ENCODE results near the gene AURKB.
A peak's percentile ranks its signal among the peaks of the same experiment; 100 is the strongest.
"Not testable (repeated sequence)": the region's sequence is repeated elsewhere in the genome, so short reads cannot be mapped to it uniquely, and the experiment has no call there.

The AURKB gene

DNA sequence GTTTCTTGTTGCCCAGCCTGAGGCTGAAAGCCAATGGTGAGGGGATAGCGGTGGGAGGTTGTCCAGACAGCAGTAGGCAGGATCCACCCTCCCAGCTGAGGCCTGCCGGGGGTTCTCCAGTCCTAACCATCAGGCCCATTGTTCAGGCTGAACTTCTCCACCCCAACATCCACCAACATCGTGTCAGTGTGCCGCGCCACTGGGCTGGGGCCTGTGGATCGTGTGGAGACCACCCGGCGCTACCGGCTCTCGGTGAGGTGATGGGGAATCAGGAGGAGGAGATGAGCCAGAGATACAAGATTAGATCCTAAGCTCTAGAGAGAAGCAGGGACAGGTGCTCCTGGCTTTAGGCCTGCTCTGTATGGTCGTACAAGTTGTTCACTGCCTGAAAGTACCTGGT, 44.5 kb upstream of the AURKB start:
- TF ChIP-seq, protein P1, sequence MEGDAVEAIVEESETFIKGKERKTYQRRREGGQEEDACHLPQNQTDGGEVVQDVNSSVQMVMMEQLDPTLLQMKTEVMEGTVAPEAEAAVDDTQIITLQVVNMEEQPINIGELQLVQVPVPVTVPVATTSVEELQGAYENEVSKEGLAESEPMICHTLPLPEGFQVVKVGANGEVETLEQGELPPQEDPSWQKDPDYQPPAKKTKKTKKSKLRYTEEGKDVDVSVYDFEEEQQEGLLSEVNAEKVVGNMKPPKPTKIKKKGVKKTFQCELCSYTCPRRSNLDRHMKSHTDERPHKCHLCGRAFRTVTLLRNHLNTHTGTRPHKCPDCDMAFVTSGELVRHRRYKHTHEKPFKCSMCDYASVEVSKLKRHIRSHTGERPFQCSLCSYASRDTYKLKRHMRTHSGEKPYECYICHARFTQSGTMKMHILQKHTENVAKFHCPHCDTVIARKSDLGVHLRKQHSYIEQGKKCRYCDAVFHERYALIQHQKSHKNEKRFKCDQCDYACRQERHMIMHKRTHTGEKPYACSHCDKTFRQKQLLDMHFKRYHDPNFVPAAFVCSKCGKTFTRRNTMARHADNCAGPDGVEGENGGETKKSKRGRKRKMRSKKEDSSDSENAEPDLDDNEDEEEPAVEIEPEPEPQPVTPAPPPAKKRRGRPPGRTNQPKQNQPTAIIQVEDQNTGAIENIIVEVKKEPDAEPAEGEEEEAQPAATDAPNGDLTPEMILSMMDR (IDR thresholded peaks at IDR 0.05): no peak
- Histone ChIP-seq H3K27ac (no peak overlapping the region), H3K36me3 (no peaks in the 10 kb centered on the region), H3K9me3 (no peaks in the 10 kb centered on the region), H3K4me3 (ENCODE audit: low read depth in 1 of 2, low read length in 1 of 2) (no peak overlapping the region), H3K27me3 (no peaks in the 10 kb centered on the region), H3K4me1 (ENCODE audit: control insufficient read depth in 1 of 2, insufficient read depth in 1 of 2, low read depth in 1 of 2, low read length in 1 of 2) (no peaks in the 10 kb centered on the region)

DNA sequence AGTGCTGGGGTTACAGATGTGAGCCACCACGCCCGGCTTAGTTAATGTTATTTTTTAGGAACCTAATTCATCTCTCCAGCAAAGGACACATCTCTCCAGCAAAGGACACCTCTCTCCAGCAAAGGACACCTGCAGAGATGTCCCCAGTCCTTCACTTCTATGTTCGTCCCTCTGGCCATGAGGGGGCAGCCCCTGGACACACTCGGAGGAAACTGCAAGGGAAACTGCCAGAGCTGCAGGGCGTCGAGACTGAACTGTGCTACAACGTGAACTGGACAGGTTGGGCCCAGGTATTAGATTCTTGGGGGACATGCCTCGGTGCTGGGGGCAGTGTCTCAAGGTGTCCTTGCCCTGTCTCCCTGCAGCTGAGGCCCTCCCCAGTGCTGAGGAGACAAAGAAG, 43.4 kb upstream of the AURKB start:
- no peaks in the 10 kb centered on the region for H3K27me3 ChIP-seq
- H3K36me3 ChIP-seq: no peaks in the 10 kb centered on the region
- H3K4me1 ChIP-seq (ENCODE audit: control insufficient read depth in 1 of 2, insufficient read depth in 1 of 2, low read depth in 1 of 2, low read length in 1 of 2): peaks cover 9 to 10% of the 10 kb centered on the region in 2 experiments
- TF ChIP-seq, protein P1 (IDR thresholded peaks at IDR 0.05): no peak
- H3K27ac ChIP-seq: no peak overlapping the region
- no peak overlapping the region for H3K4me3 ChIP-seq (ENCODE audit: low read depth in 1 of 2, low read length in 1 of 2)
- H3K9me3 ChIP-seq: no peaks in the 10 kb centered on the region

DNA sequence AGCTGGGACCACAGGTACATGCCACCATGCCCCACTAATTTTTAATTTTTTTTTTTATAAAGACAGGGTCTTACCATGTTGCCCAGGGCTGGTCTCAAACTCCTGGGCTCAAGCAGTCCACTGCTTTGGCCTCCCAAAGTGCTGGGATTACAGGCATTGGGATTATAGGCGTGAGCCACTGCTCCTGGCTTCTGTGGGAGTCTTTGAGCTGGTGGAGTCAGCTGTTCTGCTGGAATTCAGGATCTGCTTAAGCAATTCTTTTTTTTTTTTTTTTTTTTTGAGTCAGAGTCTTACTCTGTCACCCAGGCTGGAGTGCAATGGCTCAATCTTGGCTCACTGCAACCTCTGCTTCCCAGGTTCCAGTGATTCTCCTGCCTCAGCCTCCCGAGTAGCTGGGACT, 41.0 kb upstream of the AURKB start:
- H3K4me3 ChIP-seq (ENCODE audit: low read depth in 1 of 2, low read length in 1 of 2); H3K27me3 ChIP-seq; H3K27ac ChIP-seq; H3K36me3 ChIP-seq; H3K9me3 ChIP-seq: not testable (repeated sequence)
- H3K4me1 ChIP-seq (ENCODE audit: control insufficient read depth in 1 of 2, insufficient read depth in 1 of 2, low read depth in 1 of 2, low read length in 1 of 2): peaks cover 16 to 22% of the 10 kb centered on the region in 2 experiments

DNA sequence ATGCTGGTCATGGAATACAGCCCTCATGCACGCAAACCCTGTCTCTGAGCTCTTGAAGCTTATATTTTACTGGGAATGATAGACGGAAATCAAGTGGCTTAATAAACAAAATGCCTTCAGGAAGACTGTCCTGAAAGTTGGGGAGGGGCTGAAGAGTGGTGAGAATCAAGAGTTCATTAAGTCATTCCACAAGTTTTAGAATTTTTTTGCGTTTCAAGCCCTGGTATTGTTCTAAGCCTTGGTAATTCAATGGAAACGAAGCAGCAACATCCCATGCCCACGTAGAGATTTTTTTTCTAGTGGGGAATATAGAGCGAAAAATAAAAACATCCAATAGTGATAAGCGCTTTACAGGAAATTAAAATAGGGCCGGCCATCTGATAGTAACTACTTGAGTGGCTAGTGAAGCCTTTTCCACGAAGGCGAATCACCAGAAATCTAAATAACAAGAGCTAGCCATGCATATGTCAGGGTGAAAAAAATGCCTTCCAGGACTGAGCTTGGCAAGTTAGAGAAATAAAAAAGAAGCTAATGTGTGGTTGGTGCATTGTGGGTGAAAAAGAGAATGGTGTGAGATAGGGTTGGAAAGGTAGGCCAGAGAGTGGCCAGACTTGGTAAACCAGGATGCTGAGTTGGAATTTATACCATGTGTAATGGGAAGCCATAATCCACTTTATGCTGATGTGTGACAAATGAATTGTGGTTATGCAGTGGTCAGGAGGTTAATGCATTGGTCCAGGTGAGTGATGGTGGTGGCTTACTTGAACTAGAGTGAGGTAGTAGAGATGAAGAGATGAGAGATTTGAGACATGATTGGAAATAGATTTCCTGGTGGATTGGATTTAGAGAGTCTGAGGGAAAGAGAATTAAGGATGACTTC, 39.5 kb upstream of the AURKB start:
- no peaks in the 10 kb centered on the region for H3K36me3 ChIP-seq
- peaks cover 24 to 27% of the 10 kb centered on the region in 2 experiments for H3K4me1 ChIP-seq (ENCODE audit: control insufficient read depth in 1 of 2, insufficient read depth in 1 of 2, low read depth in 1 of 2, low read length in 1 of 2)
- H3K27me3 ChIP-seq: no peaks in the 10 kb centered on the region
- H3K4me3 ChIP-seq (ENCODE audit: low read depth in 1 of 2, low read length in 1 of 2): peak overlapping the region; percentile 70 to 76
- no peaks in the 10 kb centered on the region for H3K9me3 ChIP-seq
- TF ChIP-seq, protein P1 (IDR thresholded peaks at IDR 0.05): no peak
- H3K27ac ChIP-seq: peak overlapping the region; percentile 100

DNA sequence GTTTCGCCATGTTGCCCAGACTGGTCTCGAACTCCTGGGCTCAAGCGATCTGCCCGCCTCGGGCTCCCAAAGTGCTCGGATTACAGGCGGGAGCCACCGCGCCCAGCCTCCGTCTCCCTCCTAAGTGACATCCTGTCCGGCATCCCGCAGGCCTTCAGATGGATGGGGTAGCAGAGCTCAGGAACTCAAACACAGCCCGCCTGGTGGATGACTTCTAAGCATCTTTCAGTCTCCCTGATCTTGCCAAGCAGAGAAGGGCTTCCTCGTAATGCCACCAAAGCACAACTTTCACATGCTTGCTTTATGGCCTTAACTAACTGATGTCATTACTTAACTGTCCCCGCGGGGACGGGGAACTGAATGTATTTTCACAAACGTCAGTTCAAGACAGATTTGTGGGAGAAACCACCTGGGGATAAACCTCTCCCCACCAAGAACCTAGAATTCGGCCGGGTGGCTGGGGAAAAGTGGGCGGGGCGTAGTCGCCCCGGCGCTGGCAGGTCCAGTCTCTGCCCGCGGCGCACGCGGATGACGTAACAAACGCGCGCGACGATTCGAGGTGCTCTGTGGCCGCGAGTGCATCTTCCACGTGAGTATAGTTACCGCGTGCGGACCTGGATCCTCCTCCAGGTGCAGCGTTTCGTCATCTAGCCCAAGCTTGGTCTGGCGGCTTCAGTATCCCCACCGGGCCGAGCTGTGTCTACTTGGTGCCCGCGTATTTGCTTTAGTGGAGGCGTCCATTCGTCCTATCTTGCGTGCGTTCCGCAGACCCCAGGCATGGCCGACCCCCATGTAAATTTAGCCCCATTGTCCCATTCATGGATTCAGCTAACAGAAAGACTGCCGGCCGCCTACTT, 38.6 kb upstream of the AURKB start, which contains the start of gene PFAS:
PFAS (plus strand) TSS at position 539 of the 857 bp plus-strand sequence. CDS start 4,649 bp downstream, outside the sequence.
- H3K27ac ChIP-seq: peak within 1 kb of the TSS; percentile 100
- H3K36me3 ChIP-seq: no peaks in the 10 kb centered on the region
- peak within 1 kb of the TSS; percentile 70 to 76 for H3K4me3 ChIP-seq (ENCODE audit: low read depth in 1 of 2, low read length in 1 of 2)
- TF ChIP-seq, protein P1 (IDR thresholded peaks at IDR 0.05): peak; percentile 32
- no peaks in the 10 kb centered on the region for H3K27me3 ChIP-seq
- H3K4me1 ChIP-seq (ENCODE audit: control insufficient read depth in 1 of 2, insufficient read depth in 1 of 2, low read depth in 1 of 2, low read length in 1 of 2): peaks cover 24 to 27% of the 10 kb centered on the region in 2 experiments
- H3K9me3 ChIP-seq: no peaks in the 10 kb centered on the region
